Measurements from ENCODE around the gene KPNA5.

DNA sequence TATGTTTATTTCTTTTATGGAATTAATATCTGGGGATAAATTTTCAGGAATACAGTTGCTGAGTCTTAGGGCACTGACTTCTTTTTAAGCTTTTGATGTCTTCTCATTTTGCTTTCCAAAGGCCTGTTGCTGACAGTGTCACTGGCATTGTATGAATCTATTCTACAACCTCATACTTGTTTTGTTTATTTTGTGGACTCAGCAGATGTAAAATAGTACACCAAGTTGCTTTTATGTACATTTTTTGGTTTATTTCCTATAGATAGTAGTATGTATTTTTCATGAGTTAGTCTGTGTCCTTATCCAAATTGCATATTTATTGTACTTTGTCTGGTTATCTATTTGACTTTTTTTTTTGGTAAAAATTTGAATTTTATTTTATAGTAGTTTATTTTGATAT lies 49.5 kb downstream of the KPNA5 start:
- TF ChIP-seq CTCF (IDR thresholded peaks at IDR 0.05) (no peak), ZFX (IDR thresholded peaks at IDR 0.05; ENCODE audit: borderline replicate concordance) (no peak)

Data from 22Rv1 (cell line).